Testis (tissue), 3 donors: Measurements from ENCODE around the gene USP15. TPM values are rescaled to one million over a fixed set of nuclear protein-coding genes. Genes with fewer than 3 reads are reported as not detected.

Source experiments
- DNase-seq: peaks from one replicate; pipeline ENCODE4 v3.0.0-alpha.2; 2019
- H3K27ac ChIP-seq, 2 donors: fragments of 200-600 bp; sonication (generic); one replicate each; pipeline ENCODE4 v1.5.1; 2019
- H3K27me3 ChIP-seq: fragments of 200-600 bp; sonication (generic); one replicate; pipeline ENCODE4 v1.5.1; 2019
- H3K36me3 ChIP-seq: fragments of 200-600 bp; sonication (generic); one replicate; pipeline ENCODE4 v1.5.1; 2017; ENCODE audit warnings: low read depth; ENCODE audit errors: missing control alignments
- H3K4me1 ChIP-seq: fragments of 200-600 bp; sonication (generic); one replicate; pipeline ENCODE4 v1.5.1; 2019
- H3K4me3 ChIP-seq, 2 donors: fragments of 200-600 bp; sonication (generic); one replicate each; pipeline ENCODE4 v1.5.1; 2017 to 2019
- H3K9me3 ChIP-seq: fragments of 200-600 bp; sonication (generic); one replicate; pipeline ENCODE4 v1.5.1; 2017
- CTCF ChIP-seq, 3 experiments: fragments of 450-650 bp in 2 of 3; fragments of 200-600 bp in 1 of 3; sonication (generic) in 1 of 3; IDR thresholded peaks; one replicate each; pipeline ENCODE4 v1.5.1; 2016 to 2019; ENCODE audit warnings: antibody characterized with exemption in 3 of 3, mild to moderate bottlenecking in 2 of 3, moderate library complexity in 1 of 3
- POLR2A ChIP-seq: fragments of 450-650 bp; IDR thresholded peaks from one replicate; pipeline ENCODE4 v1.6.1; 2017; ENCODE audit warnings: antibody characterized with exemption, mild to moderate bottlenecking, moderate library complexity
- WGBS, 2 donors: methylation state at CpG; one replicate each; pipeline ENCODE4 v1.1.5; 2018; 5-methylcytosine and 5-hydroxymethylcytosine counted together
- intact Hi-C: fragments of 100-400 bp; cut with DNase I; formaldehyde crosslinking; loops from one replicate; pipeline ENCODE4 v1.15.1; 2023; ENCODE audit warnings: low total_unique reads
- polyA plus RNA-seq: library from polyadenylated mRNA; stranded (reverse); fragments of 350-450 nt; fragmentation: Illumina TruSeq; extraction: RNeasy Lipid Tissue Mini Kit (QIAGEN cat#74804); gene quantifications from one replicate; pipeline ENCODE4 v1.2.3, GENCODE V29; 2014; ENCODE audit warnings: low read depth, low replicate concordance; ENCODE audit not compliant: insufficient read depth
- total RNA-seq, 2 donors: library from RNA; depleted of rRNA; stranded (reverse); fragments of >200 nt; gene quantifications; one replicate each; pipeline ENCODE4 v1.2.3, GENCODE V29; 2016

The USP15 gene
- total and polyA plus RNA-seq, 3 donors from 2014 or later = 66.1 to 146 (median 128) TPM

- intact Hi-C loops = no loop called here
- no peaks in the 10 kb centered on the region for H3K27me3 ChIP-seq
- H3K27ac ChIP-seq = peak overlapping the region; percentile 96 to 98
- peaks cover 22% of the 10 kb centered on the region for H3K4me1 ChIP-seq
- H3K36me3 ChIP-seq = no peaks in the 10 kb centered on the region
- H3K9me3 ChIP-seq = no peaks in the 10 kb centered on the region
- TF ChIP-seq POLR2A (no peak), CTCF (IDR thresholded peaks at IDR 0.05) (no peak)
- no peak for DNase-seq
- 0% methylated on average over 15 of the region's 15 CpGs for WGBS, 2 donors
- peak overlapping the region; percentile 90 to 100 for H3K4me3 ChIP-seq
Measured at GRCh38 chr12:62259631-62259992, 592 bp upstream of the USP15 start.

- no peaks in the 10 kb centered on the region for H3K27me3 ChIP-seq
- H3K27ac ChIP-seq = peak overlapping the region; percentile 96 to 98
- H3K4me3 ChIP-seq = peak overlapping the region; percentile 90 to 100
- no peaks in the 10 kb centered on the region for H3K9me3 ChIP-seq
- peaks cover 3% of the 10 kb centered on the region for H3K36me3 ChIP-seq
- intact Hi-C loops = no loop called here
- 1 to 3% methylated on average over 25 to 26 of the region's 26 CpGs for WGBS, 2 donors
- H3K4me1 ChIP-seq = peaks cover 24% of the 10 kb centered on the region
- peak; percentile 64 for DNase-seq
- no peak for TF ChIP-seq POLR2A
- no peak for TF ChIP-seq CTCF (IDR thresholded peaks at IDR 0.05)
Measured at GRCh38 chr12:62260733-62261683, 804 bp downstream of the USP15 start.

- intact Hi-C loops = no loop called here
- TF ChIP-seq POLR2A (no peak), CTCF (IDR thresholded peaks at IDR 0.05) (no peak)
- peaks cover 20% of the 10 kb centered on the region for H3K4me1 ChIP-seq
- no peaks in the 10 kb centered on the region for H3K9me3 ChIP-seq
- no peaks in the 10 kb centered on the region for H3K27me3 ChIP-seq
- peak overlapping the region; percentile 33 to 98 for H3K27ac ChIP-seq
- peak overlapping the region; percentile 90 to 100 for H3K4me3 ChIP-seq
- DNase-seq = no peak
- peaks cover 3% of the 10 kb centered on the region for H3K36me3 ChIP-seq
- WGBS, 2 donors = 51 to 63% methylated on average over 10 of the region's 10 CpGs
Measured at GRCh38 chr12:62261876-62262517, 1.8 kb downstream of the USP15 start.

- no peak for DNase-seq
- WGBS, 2 donors = 59 to 65% methylated on average over 2 of the region's 2 CpGs
- intact Hi-C loops = no loop called here
- no peaks in the 10 kb centered on the region for H3K9me3 ChIP-seq
- no peaks in the 10 kb centered on the region for H3K27me3 ChIP-seq
- peaks cover 3% of the 10 kb centered on the region for H3K36me3 ChIP-seq
- no peak overlapping the region for H3K4me3 ChIP-seq
- no peak overlapping the region for H3K27ac ChIP-seq
- no peak for TF ChIP-seq CTCF (IDR thresholded peaks at IDR 0.05)
- no peak for TF ChIP-seq POLR2A
- peaks cover 19% of the 10 kb centered on the region for H3K4me1 ChIP-seq
Measured at GRCh38 chr12:62263232-62263631, 3.0 kb downstream of the USP15 start.
